WTC11 (cell line): ENCODE data around the gene LRRC57. TPM values are rescaled to one million over a fixed set of nuclear protein-coding genes. Genes with fewer than 3 reads are reported as not detected.

Experiments used
- CBFB ChIP-seq: sonication (generic); formaldehyde crosslinking; IDR thresholded peaks from 2 replicates; pipeline ENCODE4 v1.8.1; 2022; ENCODE audit warnings: mild to moderate bottlenecking, low read depth, missing genetic modification reagents
- ELF4 ChIP-seq: sonication (generic); formaldehyde crosslinking; IDR thresholded peaks from 2 replicates; pipeline ENCODE4 v1.8.1; 2022; ENCODE audit warnings: low read depth, mild to moderate bottlenecking, moderate library complexity, missing genetic modification reagents
- FOXJ3 ChIP-seq: sonication (generic); formaldehyde crosslinking; IDR thresholded peaks from 2 replicates; pipeline ENCODE4 v1.9.0; 2021; ENCODE audit warnings: missing genetic modification reagents, mild to moderate bottlenecking, borderline replicate concordance
- HMGA2 ChIP-seq: fragments of 250-450 bp; sonication (Bioruptor Pico); IDR thresholded peaks from 2 replicates; pipeline ENCODE4 v1.4.0; 2021; ENCODE audit warnings: mild to moderate bottlenecking, moderate library complexity
- JUN ChIP-seq: sonication (generic); formaldehyde crosslinking; IDR thresholded peaks from 2 replicates; pipeline ENCODE4 v1.8.0; 2023; ENCODE audit warnings: mild to moderate bottlenecking, missing genetic modification reagents
- MYBL2 ChIP-seq: sonication (generic); formaldehyde crosslinking; IDR thresholded peaks from 2 replicates; pipeline ENCODE4 v1.8.1; 2023; ENCODE audit warnings: mild to moderate bottlenecking, moderate library complexity, missing genetic modification reagents
- NR3C1 ChIP-seq: sonication (generic); formaldehyde crosslinking; conservative IDR thresholded peaks from 2 replicates; pipeline ENCODE4 v1.8.1; 2023; ENCODE audit warnings: low read depth, mild to moderate bottlenecking, missing genetic modification reagents
- RELA ChIP-seq: sonication (generic); formaldehyde crosslinking; IDR thresholded peaks from 2 replicates; pipeline ENCODE4 v1.8.1; 2022; ENCODE audit warnings: missing genetic modification reagents, mild to moderate bottlenecking, borderline replicate concordance
- ZNF396 ChIP-seq: fragments of 250-450 bp; sonication (Bioruptor Pico); IDR thresholded peaks from 2 replicates; pipeline ENCODE4 v1.8.0; 2021; ENCODE audit warnings: mild to moderate bottlenecking, moderate library complexity, borderline replicate concordance
- total RNA-seq: library from RNA; stranded (reverse); gene quantifications from 3 replicates; pipeline ENCODE4 v1.2.3, GENCODE V29; 2021
- TF ChIP-seq, protein P1 (sequence below): sonication (generic); formaldehyde crosslinking; IDR thresholded peaks from 2 replicates; pipeline ENCODE4 v1.8.1; 2023; ENCODE audit warnings: mild to moderate bottlenecking, missing genetic modification reagents, moderate library complexity
- TF ChIP-seq, protein P2 (sequence below): sonication (generic); formaldehyde crosslinking; IDR thresholded peaks from 2 replicates; pipeline ENCODE4 v1.8.1; 2022; ENCODE audit warnings: low read depth, missing genetic modification reagents, borderline replicate concordance
- TF ChIP-seq, protein P3 (sequence below): sonication (generic); formaldehyde crosslinking; IDR thresholded peaks from 2 replicates; pipeline ENCODE4 v1.8.0; 2023; ENCODE audit warnings: mild to moderate bottlenecking, missing genetic modification reagents
- TF ChIP-seq, protein P4 (sequence below): sonication (generic); formaldehyde crosslinking; IDR thresholded peaks from 2 replicates; pipeline ENCODE4 v1.8.0; 2022; ENCODE audit warnings: mild to moderate bottlenecking, missing genetic modification reagents
- TF ChIP-seq, protein P5 (sequence below): fragments of 250-450 bp; sonication (Bioruptor Pico); conservative IDR thresholded peaks from 2 replicates; pipeline ENCODE4 v1.9.0; 2021; ENCODE audit warnings: mild to moderate bottlenecking
- TF ChIP-seq, protein P6 (sequence below): sonication (generic); formaldehyde crosslinking; IDR thresholded peaks from 2 replicates; pipeline ENCODE4 v1.8.0; 2023; ENCODE audit warnings: missing genetic modification reagents
- TF ChIP-seq, protein P7 (sequence below): fragments of 200-600 bp; IDR thresholded peaks from 2 replicates; pipeline ENCODE4 v1.8.0; 2022; ENCODE audit warnings: antibody characterized with exemption
- TF ChIP-seq, protein P8 (sequence below): sonication (generic); formaldehyde crosslinking; IDR thresholded peaks from 2 replicates; pipeline ENCODE4 v1.8.1; 2022; ENCODE audit warnings: mild to moderate bottlenecking, moderate library complexity, missing genetic modification reagents
- TF ChIP-seq, protein P9 (sequence below): sonication (generic); formaldehyde crosslinking; IDR thresholded peaks from 2 replicates; pipeline ENCODE4 v1.8.0; 2022; ENCODE audit warnings: mild to moderate bottlenecking, missing genetic modification reagents
- TF ChIP-seq, protein P10 (sequence below): sonication (generic); formaldehyde crosslinking; IDR thresholded peaks from 2 replicates; pipeline ENCODE4 v1.8.0; 2022; ENCODE audit warnings: mild to moderate bottlenecking, missing genetic modification reagents

The LRRC57 gene
- total RNA-seq, 1 experiment from 2014 or later = 13.3 TPM

DNA sequence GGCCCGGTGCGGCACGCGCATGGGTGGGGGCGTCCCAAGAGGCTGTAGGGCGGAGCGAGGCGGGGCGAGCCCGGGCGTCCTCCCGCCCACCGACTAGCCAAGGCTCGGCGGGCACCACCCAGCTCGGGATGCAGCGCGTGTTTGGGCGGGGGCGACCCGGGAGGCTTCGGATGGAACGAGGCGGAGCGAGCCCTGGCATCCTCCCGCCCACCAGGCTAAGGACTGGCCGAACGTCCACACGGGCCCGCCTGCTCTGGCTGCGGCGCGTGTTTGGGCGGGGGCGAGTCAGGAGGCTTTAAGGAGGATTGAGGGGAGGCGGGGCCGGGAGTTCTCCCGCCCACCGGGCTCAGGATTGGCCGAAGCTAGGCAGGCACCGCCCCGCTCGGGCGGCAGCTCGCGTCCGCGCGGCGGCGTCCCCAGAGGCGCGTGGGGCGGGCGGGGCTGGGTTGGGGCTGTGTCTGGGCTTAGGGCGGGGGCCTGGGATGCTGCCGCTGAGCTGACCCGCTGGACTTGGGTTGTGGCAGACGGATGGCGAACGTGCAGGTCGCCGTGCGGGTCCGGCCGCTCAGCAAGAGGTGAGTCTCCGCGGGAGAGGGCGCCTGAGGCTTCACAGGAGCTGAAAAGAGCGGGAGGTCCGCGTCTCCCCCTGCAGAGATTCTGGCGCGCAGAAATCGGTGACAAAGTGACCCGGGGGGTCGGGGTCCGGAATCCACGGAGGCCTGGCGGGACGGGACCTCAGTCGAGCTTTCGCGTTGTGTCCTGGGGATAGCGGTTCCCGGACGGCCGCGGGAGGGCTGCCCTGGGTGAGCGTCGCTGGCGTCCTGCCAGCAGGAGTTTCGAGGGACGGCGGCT lies 26.8 kb upstream of the LRRC57 start, which contains the start of gene STARD9 (continued):
- TF ChIP-seq, protein P1, sequence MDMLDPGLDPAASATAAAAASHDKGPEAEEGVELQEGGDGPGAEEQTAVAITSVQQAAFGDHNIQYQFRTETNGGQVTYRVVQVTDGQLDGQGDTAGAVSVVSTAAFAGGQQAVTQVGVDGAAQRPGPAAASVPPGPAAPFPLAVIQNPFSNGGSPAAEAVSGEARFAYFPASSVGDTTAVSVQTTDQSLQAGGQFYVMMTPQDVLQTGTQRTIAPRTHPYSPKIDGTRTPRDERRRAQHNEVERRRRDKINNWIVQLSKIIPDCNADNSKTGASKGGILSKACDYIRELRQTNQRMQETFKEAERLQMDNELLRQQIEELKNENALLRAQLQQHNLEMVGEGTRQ (CRISPR knock-in tag) = peak; percentile 58; the same call in 1 of the 2 replicates
- TF ChIP-seq RELA (0 out of 2 replicates have a peak, but pooled peaks have one; percentile 27), CBFB (CRISPR knock-in tag) (no peak), HMGA2 (CRISPR knock-in tag) (no peak), ELF4 (CRISPR knock-in tag) (0 out of 2 replicates have a peak, but pooled peaks have one; percentile 14), MYBL2 (CRISPR knock-in tag) (no peak), FOXJ3 (no peak), ZNF396 (no peak), NR3C1 (CRISPR knock-in tag) (no peak), JUN (CRISPR knock-in tag) (no peak)
- TF ChIP-seq, protein P2, sequence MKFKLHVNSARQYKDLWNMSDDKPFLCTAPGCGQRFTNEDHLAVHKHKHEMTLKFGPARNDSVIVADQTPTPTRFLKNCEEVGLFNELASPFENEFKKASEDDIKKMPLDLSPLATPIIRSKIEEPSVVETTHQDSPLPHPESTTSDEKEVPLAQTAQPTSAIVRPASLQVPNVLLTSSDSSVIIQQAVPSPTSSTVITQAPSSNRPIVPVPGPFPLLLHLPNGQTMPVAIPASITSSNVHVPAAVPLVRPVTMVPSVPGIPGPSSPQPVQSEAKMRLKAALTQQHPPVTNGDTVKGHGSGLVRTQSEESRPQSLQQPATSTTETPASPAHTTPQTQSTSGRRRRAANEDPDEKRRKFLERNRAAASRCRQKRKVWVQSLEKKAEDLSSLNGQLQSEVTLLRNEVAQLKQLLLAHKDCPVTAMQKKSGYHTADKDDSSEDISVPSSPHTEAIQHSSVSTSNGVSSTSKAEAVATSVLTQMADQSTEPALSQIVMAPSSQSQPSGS (CRISPR knock-in tag) = no peak
- TF ChIP-seq, protein P3, sequence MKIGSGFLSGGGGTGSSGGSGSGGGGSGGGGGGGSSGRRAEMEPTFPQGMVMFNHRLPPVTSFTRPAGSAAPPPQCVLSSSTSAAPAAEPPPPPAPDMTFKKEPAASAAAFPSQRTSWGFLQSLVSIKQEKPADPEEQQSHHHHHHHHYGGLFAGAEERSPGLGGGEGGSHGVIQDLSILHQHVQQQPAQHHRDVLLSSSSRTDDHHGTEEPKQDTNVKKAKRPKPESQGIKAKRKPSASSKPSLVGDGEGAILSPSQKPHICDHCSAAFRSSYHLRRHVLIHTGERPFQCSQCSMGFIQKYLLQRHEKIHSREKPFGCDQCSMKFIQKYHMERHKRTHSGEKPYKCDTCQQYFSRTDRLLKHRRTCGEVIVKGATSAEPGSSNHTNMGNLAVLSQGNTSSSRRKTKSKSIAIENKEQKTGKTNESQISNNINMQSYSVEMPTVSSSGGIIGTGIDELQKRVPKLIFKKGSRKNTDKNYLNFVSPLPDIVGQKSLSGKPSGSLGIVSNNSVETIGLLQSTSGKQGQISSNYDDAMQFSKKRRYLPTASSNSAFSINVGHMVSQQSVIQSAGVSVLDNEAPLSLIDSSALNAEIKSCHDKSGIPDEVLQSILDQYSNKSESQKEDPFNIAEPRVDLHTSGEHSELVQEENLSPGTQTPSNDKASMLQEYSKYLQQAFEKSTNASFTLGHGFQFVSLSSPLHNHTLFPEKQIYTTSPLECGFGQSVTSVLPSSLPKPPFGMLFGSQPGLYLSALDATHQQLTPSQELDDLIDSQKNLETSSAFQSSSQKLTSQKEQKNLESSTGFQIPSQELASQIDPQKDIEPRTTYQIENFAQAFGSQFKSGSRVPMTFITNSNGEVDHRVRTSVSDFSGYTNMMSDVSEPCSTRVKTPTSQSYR (CRISPR knock-in tag) = no peak; the same call in 1 of the 2 replicates
- TF ChIP-seq, protein P4, sequence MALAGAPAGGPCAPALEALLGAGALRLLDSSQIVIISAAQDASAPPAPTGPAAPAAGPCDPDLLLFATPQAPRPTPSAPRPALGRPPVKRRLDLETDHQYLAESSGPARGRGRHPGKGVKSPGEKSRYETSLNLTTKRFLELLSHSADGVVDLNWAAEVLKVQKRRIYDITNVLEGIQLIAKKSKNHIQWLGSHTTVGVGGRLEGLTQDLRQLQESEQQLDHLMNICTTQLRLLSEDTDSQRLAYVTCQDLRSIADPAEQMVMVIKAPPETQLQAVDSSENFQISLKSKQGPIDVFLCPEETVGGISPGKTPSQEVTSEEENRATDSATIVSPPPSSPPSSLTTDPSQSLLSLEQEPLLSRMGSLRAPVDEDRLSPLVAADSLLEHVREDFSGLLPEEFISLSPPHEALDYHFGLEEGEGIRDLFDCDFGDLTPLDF (CRISPR knock-in tag) = no peak; the same call in 1 of the 2 replicates
- TF ChIP-seq, protein P5, sequence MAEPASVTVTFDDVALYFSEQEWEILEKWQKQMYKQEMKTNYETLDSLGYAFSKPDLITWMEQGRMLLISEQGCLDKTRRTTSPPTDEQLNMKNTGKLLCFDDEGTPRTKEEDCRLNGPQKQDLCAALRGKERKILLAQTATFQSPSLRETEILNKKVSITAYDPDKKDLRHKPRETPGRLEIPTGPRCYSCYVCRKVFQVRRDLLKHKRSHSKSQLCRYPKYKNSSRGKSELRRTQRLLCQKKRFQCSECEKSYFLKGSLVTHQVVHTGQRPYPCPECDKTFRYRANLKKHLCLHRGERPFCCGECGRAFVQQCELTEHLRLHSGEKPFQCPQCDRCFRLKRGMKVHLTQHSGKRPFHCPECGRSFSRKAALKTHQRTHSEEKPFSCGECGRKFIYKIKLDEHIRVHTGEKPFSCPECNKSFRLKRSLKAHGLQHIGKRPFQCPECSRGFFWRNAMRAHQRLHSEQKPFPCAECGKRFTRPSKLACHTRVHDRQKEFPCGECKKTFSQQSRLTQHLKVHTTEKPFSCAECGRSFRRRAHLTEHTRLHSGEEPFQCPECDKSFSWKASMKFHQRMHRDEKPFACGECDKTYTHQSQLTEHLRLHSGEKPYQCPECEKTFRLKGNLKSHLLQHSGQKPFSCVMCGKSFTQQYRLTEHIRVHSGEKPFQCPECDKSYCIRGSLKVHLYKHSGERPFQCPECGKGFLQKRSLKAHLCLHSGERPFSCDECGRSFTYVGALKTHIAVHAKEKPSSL (CRISPR knock-in tag) = no peak
- TF ChIP-seq, protein P6, sequence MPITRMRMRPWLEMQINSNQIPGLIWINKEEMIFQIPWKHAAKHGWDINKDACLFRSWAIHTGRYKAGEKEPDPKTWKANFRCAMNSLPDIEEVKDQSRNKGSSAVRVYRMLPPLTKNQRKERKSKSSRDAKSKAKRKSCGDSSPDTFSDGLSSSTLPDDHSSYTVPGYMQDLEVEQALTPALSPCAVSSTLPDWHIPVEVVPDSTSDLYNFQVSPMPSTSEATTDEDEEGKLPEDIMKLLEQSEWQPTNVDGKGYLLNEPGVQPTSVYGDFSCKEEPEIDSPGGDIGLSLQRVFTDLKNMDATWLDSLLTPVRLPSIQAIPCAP (CRISPR knock-in tag) = 0 out of 2 replicates have a peak, but pooled peaks have one; percentile 60
- TF ChIP-seq, protein P7, sequence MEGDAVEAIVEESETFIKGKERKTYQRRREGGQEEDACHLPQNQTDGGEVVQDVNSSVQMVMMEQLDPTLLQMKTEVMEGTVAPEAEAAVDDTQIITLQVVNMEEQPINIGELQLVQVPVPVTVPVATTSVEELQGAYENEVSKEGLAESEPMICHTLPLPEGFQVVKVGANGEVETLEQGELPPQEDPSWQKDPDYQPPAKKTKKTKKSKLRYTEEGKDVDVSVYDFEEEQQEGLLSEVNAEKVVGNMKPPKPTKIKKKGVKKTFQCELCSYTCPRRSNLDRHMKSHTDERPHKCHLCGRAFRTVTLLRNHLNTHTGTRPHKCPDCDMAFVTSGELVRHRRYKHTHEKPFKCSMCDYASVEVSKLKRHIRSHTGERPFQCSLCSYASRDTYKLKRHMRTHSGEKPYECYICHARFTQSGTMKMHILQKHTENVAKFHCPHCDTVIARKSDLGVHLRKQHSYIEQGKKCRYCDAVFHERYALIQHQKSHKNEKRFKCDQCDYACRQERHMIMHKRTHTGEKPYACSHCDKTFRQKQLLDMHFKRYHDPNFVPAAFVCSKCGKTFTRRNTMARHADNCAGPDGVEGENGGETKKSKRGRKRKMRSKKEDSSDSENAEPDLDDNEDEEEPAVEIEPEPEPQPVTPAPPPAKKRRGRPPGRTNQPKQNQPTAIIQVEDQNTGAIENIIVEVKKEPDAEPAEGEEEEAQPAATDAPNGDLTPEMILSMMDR = no peak
- TF ChIP-seq, protein P8, sequence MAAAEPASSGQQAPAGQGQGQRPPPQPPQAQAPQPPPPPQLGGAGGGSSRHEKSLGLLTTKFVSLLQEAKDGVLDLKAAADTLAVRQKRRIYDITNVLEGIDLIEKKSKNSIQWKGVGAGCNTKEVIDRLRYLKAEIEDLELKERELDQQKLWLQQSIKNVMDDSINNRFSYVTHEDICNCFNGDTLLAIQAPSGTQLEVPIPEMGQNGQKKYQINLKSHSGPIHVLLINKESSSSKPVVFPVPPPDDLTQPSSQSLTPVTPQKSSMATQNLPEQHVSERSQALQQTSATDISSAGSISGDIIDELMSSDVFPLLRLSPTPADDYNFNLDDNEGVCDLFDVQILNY = peak; percentile 28; the same call in 1 of the 2 replicates
- TF ChIP-seq, protein P9, sequence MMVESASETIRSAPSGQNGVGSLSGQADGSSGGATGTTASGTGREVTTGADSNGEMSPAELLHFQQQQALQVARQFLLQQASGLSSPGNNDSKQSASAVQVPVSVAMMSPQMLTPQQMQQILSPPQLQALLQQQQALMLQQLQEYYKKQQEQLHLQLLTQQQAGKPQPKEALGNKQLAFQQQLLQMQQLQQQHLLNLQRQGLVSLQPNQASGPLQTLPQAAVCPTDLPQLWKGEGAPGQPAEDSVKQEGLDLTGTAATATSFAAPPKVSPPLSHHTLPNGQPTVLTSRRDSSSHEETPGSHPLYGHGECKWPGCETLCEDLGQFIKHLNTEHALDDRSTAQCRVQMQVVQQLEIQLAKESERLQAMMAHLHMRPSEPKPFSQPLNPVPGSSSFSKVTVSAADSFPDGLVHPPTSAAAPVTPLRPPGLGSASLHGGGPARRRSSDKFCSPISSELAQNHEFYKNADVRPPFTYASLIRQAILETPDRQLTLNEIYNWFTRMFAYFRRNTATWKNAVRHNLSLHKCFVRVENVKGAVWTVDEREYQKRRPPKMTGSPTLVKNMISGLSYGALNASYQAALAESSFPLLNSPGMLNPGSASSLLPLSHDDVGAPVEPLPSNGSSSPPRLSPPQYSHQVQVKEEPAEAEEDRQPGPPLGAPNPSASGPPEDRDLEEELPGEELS = peak; percentile 79; the same call in 1 of the 2 replicates
- TF ChIP-seq, protein P10, sequence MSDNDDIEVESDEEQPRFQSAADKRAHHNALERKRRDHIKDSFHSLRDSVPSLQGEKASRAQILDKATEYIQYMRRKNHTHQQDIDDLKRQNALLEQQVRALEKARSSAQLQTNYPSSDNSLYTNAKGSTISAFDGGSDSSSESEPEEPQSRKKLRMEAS (CRISPR knock-in tag) = peak; percentile 97
